ENCODE results near the gene C19orf44. TPM values are rescaled to one million over a fixed set of nuclear protein-coding genes. Genes with fewer than 3 reads are reported as not detected.

Gene C19orf44
- polyA plus RNA-seq, 5 donors = 13.1 to 19.2 (median 15.5) TPM

- DNase-seq = no peak
These were observed 20.9 kb downstream of the C19orf44 start for GRCh38 chr19:16516923-16517610.

GRCh38 chr19:16518061-16518460 is 21.9 kb downstream of the C19orf44 start:
- DNase-seq = no peak

- no peak for DNase-seq
These were observed 22.5 kb downstream of the C19orf44 start for GRCh38 chr19:16518483-16519229.

GRCh38 chr19:16519230-16519687 is 23.1 kb downstream of the C19orf44 start:
- no peak for DNase-seq

- no peak for DNase-seq
These were observed 24.1 kb downstream of the C19orf44 start for GRCh38 chr19:16520074-16520973.

GRCh38 chr19:16520986-16521624 is 24.9 kb downstream of the C19orf44 start:
- DNase-seq = no peak

- DNase-seq = no peak
These were observed 25.6 kb downstream of the C19orf44 start for GRCh38 chr19:16521715-16522289.

- no peak for DNase-seq
These were observed 26.6 kb downstream of the C19orf44 start for GRCh38 chr19:16522559-16523377.

- DNase-seq = no peak
These were observed 29.0 kb downstream of the C19orf44 start for GRCh38 chr19:16524991-16525734.

- no peak for DNase-seq
These were observed 29.7 kb downstream of the C19orf44 start for GRCh38 chr19:16525751-16526481.

GRCh38 chr19:16527334-16527935 is 31.2 kb downstream of the C19orf44 start:
- no peak for DNase-seq

- DNase-seq = no peak
These were observed 31.9 kb downstream of the C19orf44 start for GRCh38 chr19:16527971-16528521.

- no peak for DNase-seq
These were observed 33.4 kb downstream of the C19orf44 start for GRCh38 chr19:16529466-16530144.

- DNase-seq = no peak
These were observed 34.6 kb downstream of the C19orf44 start for GRCh38 chr19:16530540-16531379.

GRCh38 chr19:16531380-16531669 is 35.1 kb downstream of the C19orf44 start:
- no peak for DNase-seq

GRCh38 chr19:16532440-16533234 is 36.4 kb downstream of the C19orf44 start:
- no peak for DNase-seq

All from right lung (tissue), 5 donors.